Left renal cortex interstitium (tissue), 4 donors: ENCODE measurements around the gene NUP133. TPM values are rescaled to one million over a fixed set of nuclear protein-coding genes. Genes with fewer than 3 reads are reported as not detected.
"Not testable (repeated sequence)": the region's sequence is repeated elsewhere in the genome, so short reads cannot be mapped to it uniquely, and the experiment has no call there.

Experiments used
- DNase-seq, 4 donors: peaks; one replicate each; pipeline ENCODE4 v3.0.0-alpha.2; 2013; ENCODE audit warnings: low read depth in 4 of 4, low spot score in 2 of 4, missing footprints in 1 of 4
- polyA plus RNA-seq, 4 donors: library from polyadenylated mRNA; unstranded; fragments of 120-200 nt; gene quantifications; one replicate each; pipeline ENCODE4 v1.2.1, GENCODE V29; 2013; ENCODE audit not compliant: insufficient read length in 4 of 4

NUP133 gene
- polyA plus RNA-seq, 4 donors, result 40.5 to 49.6 (median 44.3) TPM

DNA sequence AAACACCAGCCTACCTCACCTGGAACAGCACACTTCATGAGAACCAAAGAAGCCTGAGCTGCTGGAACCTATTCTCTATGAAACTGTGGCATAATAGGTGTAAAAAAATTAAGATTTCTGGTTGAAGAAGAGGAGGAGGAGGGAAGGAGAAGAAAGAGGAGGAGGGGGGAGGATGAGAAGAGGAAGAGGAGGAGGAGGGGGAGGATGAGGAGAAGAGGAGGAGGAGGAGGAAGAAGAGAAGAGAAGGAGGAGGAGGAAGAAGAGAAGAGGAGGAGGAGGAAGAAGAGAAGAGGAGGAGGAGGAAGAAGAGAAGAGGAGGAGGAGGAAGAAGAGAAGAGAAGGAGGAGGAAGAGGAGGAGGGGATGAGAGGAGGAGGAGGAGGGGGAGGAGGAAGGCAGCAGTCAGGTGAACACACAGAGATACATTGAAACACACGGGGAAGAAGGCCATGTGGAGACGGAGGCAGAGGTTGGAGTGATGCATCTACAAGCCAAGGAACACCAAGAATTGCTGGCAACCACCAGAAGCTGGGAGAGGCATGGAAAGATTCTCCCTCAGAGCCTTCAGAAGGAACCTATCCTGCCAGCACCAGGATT, 82.5 kb downstream of the NUP133 start:
- DNase-seq, result no peak

DNA sequence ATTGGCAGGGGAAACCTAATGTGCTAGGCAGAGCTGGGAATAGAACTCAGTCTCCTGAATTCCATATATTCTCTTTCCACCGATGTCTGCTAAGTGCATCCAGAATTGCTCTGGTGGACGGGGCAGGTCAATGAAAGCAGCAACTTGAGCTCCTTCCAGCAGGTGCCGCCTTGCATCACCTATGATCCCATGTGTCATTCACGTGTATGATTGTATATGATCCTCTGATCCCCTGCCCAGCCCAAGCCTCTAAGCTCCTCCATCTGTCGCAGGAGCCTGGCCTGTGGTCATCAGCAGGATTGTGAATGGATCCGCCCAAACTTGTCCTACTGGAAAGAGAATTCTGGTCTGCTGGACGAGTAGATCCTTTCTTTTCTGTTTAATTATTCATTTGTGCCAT, 87.4 kb downstream of the NUP133 start:
- DNase-seq, result no peak

DNA sequence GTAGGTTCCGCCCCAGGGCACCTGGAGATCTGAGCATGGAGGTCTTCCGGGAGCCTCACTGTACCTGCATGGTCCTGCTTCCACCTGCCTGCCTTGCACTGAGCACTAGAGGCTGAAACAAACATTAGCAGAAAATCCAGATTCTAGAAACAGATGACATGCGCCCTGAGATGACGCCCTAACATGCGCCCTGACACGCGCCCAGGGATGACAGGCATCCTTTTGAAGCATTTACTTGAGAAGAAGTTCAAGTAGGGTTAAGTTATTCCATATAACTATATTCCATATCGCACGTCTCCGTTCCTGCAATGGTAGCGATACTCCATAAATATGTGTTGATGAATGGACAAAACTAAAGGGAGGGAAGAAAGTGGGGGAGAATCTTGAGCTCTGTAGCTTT, 87.9 kb downstream of the NUP133 start:
- DNase-seq, result no peak

DNA sequence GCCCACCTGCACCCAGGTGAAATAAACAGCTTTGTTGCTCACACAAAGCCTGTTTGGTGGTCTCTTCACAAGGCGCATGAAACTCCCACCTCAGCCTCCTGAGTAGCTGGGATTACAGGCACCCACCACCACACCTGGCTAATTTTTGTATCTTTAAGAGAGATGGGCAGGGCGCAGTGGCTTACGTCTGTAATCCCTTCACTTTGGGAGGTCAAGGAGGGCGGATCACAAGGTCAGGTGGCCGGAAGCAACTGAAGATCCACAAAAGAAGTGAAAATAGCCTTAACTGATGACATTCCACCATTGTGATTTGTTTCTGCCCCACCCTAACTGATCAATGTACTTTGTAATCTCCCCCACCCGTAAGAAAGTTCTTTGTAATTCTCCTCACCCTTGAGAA, 89.6 kb downstream of the NUP133 start:
- not testable (repeated sequence) for DNase-seq

DNA sequence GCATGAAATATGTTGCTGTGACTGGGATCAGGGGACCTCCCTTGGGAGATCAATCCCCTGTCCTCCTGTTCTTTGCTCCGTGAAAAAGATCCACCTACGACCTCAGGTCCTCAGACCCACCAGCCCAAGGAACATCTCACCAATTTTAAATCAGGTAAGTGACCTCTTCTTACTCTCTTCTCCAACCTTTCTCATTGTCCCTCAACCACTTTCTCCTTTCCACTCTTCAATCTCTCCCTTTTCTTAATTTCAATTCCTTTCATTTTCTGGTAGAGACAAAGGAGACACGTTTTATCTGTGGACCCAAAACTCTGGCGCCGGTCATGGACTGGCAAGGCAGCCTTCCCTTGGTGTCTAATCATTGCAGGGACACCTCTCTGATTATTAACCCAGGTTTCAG, 95.3 kb downstream of the NUP133 start:
- DNase-seq, result not testable (repeated sequence)

DNA sequence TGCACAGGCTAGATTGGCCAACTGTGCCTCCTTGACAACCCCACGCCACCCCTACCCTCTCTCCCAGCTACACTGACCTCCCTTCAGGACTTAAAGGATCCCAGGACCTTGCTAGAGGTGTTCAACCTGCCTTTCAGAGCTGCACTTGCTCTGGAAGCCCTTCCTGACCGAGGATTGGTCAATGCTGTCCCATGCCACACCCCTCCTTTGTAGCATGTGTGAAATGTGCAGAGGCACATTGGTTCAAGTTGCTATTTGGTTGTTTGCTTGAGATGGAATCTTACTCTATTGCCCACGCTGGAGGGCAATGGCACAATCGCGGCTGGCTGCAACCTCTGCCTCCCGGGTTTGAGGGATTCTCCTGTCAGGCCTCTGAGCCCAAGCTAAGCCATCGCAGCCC, 96.1 kb downstream of the NUP133 start:
- DNase-seq, result no peak

DNA sequence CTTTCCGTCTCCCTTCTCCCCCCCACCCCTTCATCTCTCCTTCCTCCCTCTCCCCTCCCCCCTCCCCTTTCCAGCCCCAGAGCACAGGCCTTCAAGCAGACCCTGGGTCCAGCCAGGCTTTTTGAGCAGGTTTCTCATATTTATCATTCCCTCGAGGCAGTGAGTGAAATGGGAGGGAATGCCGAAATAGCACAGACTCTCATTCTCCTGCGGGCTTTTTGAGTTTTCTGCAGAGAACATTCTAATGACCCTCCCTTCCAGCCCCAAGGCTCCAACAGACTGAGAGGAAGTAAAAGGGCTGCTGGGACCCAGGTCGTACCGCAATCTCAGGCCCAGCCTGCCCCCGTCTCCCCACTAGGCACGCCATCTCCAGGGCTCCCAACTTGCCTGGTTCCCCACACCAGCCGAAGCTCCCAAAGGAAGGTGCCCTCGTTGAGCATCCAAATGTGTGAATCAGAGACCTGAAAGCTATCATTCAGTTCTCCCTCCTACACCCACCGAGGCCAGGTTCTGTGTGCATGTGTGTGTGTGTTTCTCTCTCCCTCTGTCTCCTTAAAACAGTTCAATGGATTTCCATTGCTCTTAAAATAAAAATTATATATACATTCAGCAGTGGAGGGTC, 96.6 kb downstream of the NUP133 start:
- DNase-seq, result no peak

DNA sequence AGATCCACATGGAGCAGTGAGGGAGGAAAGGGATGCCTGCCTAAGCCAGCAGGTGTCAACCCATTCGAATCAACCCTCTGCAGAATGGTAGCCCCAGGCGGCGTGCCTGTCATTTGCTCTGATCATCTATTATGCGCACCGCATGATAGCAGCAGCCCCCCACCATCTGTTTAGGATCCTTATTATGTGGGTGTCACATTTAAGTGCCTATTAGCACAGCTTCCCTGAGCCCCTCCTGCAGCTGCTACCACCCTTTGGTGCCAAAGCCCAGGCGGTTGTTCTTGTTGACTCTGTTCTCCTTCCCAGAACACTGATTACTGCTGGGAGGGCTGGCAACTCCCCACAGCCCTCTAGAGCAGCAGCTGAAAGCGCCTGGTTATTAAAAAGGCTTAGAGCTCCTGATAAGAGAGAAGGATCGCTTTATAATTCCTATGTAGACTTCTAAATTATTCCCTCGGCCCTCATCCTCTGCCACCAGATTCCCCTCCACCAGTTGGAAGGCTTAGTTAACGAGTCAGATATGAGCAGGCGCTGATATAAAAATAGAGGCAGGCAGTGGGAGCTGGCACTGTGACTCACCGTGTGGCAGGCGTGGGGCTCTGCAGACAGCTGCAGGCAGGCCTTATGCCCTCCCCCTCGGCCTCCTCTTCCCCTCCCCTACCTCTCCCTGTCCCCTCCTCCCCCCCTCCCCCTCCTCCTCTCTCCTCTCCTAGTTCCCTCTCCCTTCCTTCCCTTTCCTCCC, 97.3 kb downstream of the NUP133 start:
- no peak for DNase-seq

DNA sequence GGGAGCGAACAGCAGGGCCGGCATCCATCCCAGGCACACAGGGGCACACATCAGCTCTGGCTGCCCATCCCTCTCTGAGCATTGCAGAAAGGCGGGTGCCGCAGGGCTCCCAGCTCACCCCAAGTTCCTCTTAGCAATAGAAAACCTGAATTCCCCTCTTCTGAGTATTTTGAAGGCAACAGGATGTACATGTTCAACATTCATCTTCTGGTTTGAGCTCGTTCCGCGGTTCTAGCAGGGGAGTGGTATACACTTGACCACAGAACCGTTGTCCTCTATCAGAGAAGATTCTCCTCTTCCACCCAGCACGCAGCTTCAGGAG, 97.8 kb downstream of the NUP133 start:
- DNase-seq, result no peak

DNA sequence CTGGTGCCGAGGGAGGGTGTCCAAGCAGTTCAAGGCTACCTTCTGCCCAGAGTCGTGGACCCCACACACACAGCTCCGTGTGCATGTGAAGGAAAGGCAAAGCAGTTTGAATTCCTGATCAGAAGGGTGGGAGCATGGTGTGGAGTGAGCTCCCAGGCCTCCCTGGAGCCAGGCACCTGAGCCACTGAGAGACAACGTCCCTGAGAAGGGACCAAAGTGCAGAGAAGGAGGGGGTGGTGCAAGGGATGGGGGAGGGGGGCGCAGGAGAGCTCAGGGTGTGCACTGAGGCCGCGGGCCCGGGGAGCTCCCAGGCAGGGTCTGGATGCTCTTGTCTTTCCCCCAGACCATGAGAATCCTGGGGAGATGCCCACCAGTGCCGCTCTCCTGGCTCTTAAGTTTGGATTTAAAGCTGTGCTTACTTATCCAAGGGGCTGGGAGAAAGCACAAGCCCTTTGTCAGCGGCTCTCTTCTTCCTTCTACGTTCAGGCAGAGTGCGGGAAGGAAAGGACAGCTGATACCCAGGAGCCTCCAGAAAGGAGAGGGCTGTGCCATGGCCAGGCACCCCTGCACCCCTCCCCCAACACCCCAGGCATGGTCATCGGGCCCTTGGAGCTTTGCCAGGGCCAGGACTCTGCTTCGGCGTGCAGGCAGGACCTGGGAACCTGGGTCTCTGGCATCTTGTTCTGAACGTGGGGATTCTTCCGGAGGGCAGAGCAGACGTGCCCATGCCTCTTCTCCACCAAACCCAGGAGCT, 98.3 kb downstream of the NUP133 start:
- no peak for DNase-seq

DNA sequence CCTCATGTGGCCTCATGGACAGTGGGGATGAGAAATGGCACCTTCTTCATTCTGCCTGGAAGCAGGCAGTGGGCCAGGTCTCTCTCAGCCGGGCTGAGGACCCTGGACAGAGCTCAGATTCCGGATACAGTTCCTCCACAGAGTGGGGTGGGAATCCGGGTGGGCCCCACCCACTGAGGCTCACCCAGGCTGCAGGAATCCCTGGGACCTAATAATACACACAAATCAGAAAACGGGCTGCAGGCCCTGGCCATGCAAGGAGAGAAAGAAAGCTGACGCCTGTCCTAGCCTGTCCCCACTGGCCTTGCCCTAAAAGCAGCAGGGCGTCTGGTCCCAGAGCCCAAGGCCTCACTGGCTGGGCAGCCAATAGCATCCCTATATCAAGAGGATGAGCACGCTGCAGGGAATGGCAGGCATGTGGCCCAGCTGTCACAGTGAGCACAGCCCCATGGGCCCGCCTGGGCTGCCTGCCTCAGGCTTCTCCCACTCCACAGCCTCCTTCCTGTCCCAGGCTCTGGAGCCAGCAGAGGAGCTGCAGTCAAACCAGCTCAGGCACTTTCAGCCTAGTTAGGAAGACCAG, 99.6 kb downstream of the NUP133 start:
- DNase-seq, result no peak

DNA sequence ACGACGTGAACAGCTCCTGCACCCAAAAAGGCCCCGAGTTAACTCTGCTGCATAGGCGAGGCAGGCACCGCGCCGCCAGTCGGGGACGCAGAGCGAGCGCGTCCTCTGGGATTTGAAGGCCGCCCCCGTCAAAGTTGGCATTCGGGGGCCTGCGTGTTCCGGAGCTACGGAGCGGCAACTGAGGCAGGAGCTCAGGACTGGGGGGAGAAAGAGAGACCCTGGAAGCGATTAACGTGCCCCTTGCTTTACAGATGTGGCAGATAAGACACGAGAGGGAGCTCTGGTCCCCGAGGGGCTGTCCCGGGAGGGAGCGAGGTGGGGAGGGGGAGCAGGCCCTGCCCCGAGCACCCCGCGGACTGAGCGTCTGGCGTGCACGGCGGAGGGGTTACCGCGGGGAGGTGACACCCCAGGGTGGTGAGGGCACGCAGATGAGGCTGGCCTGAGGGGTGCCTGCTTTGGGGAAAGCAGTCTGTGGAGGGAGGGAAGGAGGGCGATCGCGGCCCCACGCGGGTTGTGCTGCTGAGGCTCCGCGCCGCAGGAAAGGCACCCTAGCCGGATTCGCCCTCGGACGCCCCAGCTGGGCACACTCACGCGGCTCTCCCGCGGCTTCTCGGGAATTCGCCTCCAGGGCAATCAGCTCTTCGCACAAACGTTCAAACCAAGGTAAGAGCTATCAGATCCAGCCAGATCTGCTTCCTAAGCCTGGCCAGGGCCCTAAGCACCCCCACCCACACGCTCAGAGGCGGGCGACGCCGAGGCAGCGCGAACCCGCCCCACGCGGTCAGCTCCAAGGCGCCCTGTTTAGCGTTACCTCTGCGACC, 100.7 kb downstream of the NUP133 start:
- DNase-seq, result no peak

DNA sequence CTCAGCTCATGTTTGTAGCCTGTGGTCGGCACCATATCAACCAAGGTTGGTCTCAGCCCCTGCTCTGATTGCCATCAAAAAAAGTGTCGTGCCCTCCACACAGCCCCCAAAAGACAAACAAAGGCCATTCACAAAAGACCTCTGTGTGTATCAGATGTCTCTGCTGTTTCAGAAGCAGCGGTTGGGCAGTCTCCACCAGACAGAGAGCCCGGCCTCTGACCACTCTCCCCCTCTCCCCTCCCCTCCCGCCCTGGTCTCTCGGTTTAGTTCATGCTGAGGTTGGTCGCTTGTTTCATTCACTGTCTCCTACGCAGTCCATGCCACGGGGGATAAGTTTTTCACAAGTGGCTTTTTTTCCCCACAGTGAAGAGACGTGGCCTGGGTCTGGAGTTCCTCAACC, 101.3 kb downstream of the NUP133 start:
- peak in 1 of 4 donors; percentile 32 for DNase-seq

DNA sequence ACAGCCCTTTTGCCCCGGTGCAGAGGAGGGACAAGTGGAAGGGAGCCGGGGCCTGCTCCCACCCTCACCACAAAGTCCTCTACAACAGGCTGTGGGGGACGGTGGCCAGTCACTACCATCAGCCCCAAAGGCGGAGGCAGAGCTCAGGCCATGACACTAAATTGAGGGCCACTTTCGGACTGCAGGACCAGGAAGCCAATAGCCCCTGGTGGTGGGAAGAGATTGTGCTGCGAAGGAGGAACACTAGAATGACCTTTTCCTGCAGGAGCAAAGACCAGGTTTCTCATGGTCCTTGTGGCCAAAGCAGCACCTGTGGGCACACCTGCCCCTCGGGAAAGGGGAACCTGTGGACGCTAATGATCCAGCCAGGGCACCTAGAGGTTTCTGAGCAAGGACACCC, 104.6 kb downstream of the NUP133 start:
- no peak for DNase-seq

DNA sequence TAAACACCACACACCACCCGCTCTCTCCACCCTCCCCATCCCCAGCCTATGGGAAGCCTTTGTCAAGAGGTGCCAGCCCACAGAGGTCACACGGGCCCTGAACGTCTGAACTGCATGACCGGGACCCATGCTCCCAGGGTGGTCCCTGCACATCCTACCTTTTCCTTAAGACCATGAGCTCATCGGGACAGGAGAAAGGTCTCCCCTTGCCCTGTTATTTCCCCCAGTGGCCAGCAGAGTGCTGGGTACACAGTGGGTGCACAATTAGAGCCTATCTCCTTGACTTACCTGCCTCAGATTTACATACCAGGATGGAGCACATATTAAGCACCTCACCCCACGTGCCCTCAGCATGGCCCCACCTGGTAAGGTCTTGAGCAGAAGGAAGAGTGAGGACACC, 105.1 kb downstream of the NUP133 start:
- DNase-seq, result no peak

DNA sequence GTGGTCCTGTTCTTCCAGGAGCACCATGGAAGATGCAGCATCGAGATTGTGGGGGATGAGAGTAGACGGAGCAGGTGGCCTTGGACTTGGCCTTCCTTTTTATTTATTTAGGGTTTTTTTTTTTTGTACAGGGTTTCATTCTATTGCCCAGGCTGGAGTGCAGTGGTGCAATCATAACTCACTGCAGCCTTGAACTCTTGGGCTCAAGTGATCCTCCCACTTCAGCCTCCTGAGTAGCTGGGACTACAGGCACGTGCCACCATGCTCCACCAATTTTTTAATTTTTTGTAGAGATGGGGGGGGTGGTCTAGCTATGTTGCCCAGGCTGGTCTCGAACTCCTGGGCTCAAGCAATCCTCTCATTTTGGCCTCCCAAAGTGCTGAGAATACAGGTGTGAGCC, 105.8 kb downstream of the NUP133 start:
- DNase-seq, result not testable (repeated sequence)

DNA sequence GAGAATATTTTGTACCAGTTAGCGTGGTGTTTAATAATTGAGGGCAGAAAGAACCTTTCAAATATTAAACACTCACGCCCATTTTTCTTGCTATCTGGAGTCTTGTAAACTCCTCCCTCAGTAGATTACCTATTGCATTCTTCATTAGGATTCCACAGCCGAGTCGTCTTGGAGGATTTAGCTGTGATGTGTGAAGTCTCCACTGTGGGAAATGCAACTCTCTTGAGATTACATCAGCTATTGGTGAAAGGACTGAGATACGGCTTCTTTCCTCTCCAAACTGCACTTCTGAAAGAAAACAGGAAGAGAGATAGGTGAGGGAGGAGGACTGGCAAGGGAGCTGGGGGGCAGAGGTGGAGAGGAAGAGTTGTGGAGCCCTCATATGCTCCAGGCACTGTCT, 110.4 kb downstream of the NUP133 start:
- no peak for DNase-seq

DNA sequence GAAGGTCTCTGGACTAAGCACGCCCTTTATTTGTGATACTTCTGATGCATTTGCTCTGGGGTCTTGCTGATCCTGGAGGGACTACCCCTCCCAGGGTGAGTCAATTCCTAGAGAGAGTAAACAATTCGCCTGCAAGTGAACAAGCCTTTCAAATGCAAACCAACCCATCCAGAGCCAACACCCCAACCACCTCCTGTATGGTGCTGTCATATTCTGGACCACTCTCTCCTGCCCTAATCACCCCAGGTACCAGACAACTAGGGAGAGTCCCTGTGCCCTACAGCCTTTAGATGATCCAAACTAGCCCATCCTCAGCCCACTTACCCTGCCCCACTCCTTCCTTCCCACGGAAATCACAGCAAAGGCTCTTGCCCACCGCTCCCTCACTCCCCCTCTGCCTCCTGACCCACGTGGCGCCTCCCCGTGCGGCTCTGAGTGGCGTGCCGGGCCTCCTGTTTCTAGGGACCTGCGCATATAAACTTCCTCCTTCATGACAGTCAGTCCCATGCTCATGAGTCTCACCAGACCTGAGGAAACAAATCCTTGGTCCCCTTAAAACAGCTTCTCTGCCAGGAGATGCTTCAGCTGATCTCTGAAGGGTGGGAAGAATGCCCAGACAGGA, 111.4 kb downstream of the NUP133 start:
- no peak for DNase-seq

DNA sequence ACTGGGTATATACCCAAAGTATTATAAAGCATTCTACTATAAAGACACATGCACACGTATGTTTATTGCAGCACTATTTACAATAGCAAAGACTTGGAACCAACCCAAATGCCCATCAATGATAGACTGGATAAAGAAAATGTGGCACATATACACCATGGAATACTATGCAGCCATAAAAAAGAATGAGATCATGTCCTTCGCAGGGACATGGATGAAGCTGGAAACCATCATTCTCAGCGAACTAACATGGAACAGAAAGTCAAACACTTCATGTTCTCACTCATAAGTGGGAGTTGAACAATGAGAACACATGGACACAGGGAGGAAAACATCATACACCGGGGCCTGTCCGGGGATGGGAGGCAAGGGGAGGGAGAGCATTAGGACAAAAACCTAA, 113.6 kb downstream of the NUP133 start:
- not testable (repeated sequence) for DNase-seq

DNA sequence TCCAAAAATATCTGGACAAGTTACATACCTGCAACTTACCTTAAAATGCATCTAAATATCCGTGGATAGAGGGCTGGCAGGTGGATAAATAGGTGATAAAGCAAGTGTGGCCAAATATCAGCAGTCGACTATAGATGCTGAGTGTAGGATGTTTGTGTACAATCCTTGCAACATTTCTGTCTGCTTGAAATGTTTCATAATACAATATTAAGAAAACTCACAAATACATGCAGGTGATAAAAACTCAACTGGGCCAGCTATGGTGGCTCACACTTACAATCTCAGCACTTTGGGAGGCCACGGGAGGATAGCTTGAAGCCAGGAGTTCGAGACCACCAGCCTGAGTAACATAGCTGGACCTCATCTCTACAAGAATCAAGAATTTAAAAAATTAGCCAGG, 115.2 kb downstream of the NUP133 start:
- no peak for DNase-seq
